Smooth muscle cell (in vitro differentiated cells): ENCODE data around the gene ACTN4. TPM values are rescaled to one million over a fixed set of nuclear protein-coding genes. Genes with fewer than 3 reads are reported as not detected.

ENCODE experiments used
- DNase-seq: peaks from one replicate; lab custom pipeline; 2025; ENCODE audit not compliant: unreplicated experiment; lab: John Stamatoyannopoulos, UW
- H2AFZ ChIP-seq: fragments of 200-600 bp; sonication (generic); 2 replicates; pipeline ENCODE4 v1.6.0; 2016; ENCODE audit warnings: antibody characterized with exemption, low read depth, mild to moderate bottlenecking
- H3F3A ChIP-seq: fragments of 200-600 bp; sonication (generic); 2 replicates; pipeline ENCODE4 v1.6.0; 2017; ENCODE audit warnings: antibody characterized with exemption, low read depth
- H3K27ac ChIP-seq: fragments of 200-600 bp; sonication (generic); 2 replicates; pipeline ENCODE4 v1.5.1; 2016; ENCODE audit warnings: low read depth, mild to moderate bottlenecking
- H3K27me3 ChIP-seq: fragments of 200-600 bp; sonication (generic); 2 replicates; pipeline ENCODE4 v1.6.1; 2016; ENCODE audit warnings: low read depth, mild to moderate bottlenecking
- H3K36me3 ChIP-seq: fragments of 200-600 bp; sonication (generic); 2 replicates; pipeline ENCODE4 v1.5.1; 2016; ENCODE audit warnings: low read depth
- H3K4me1 ChIP-seq: fragments of 200-600 bp; sonication (generic); 2 replicates; pipeline ENCODE4 v1.5.1; 2016; ENCODE audit warnings: low read depth
- H3K4me2 ChIP-seq: fragments of 200-600 bp; sonication (generic); 2 replicates; pipeline ENCODE4 v1.6.0; 2016; ENCODE audit warnings: mild to moderate bottlenecking
- H3K4me3 ChIP-seq: fragments of 200-600 bp; sonication (generic); 2 replicates; pipeline ENCODE4 v1.5.1; 2016; ENCODE audit warnings: mild to moderate bottlenecking
- H3K79me2 ChIP-seq: fragments of 200-600 bp; sonication (generic); 2 replicates; pipeline ENCODE4 v1.6.0; 2016; ENCODE audit warnings: low read depth, mild to moderate bottlenecking
- H3K9ac ChIP-seq: fragments of 200-600 bp; sonication (generic); 2 replicates; pipeline ENCODE4 v1.6.0; 2016; ENCODE audit warnings: low read depth
- H3K9me3 ChIP-seq: fragments of 200-600 bp; sonication (generic); replicated peaks from 2 replicates; pipeline ENCODE4 v1.5.1; 2016; ENCODE audit warnings: low read depth
- H4K20me1 ChIP-seq: fragments of 200-600 bp; sonication (generic); 2 replicates; pipeline ENCODE4 v1.6.0; 2016; ENCODE audit warnings: low read depth
- WGBS: methylation state at CpG from one replicate; pipeline ENCODE4 v1.1.7; 2016; ENCODE audit warnings: low lambda C conversion rate; 5-methylcytosine and 5-hydroxymethylcytosine counted together
- polyA plus RNA-seq: library from polyadenylated mRNA; unstranded; fragments of >200 nt; fragmentation: Nextera tagmentation; extraction: Ambion mirVana; gene quantifications from 2 replicates; pipeline ENCODE4 v1.2.1, GENCODE V29; 2016
- total RNA-seq: library from RNA; depleted of rRNA; stranded (reverse); fragments of >200 nt; gene quantifications from 2 replicates; pipeline ENCODE4 v1.2.3, GENCODE V29; 2014
- TF ChIP-seq, protein P1 (sequence below): fragments of 200-600 bp; sonication (generic); IDR thresholded peaks from 2 replicates; pipeline ENCODE4 v1.5.1; 2017; ENCODE audit warnings: borderline replicate concordance, mild to moderate bottlenecking, antibody characterized with exemption; ENCODE audit not compliant: insufficient read depth, poor library complexity, severe bottlenecking

Gene ACTN4
- total and polyA plus RNA-seq, 2 experiments from 2014 or later: 53.8 to 311 TPM

DNA sequence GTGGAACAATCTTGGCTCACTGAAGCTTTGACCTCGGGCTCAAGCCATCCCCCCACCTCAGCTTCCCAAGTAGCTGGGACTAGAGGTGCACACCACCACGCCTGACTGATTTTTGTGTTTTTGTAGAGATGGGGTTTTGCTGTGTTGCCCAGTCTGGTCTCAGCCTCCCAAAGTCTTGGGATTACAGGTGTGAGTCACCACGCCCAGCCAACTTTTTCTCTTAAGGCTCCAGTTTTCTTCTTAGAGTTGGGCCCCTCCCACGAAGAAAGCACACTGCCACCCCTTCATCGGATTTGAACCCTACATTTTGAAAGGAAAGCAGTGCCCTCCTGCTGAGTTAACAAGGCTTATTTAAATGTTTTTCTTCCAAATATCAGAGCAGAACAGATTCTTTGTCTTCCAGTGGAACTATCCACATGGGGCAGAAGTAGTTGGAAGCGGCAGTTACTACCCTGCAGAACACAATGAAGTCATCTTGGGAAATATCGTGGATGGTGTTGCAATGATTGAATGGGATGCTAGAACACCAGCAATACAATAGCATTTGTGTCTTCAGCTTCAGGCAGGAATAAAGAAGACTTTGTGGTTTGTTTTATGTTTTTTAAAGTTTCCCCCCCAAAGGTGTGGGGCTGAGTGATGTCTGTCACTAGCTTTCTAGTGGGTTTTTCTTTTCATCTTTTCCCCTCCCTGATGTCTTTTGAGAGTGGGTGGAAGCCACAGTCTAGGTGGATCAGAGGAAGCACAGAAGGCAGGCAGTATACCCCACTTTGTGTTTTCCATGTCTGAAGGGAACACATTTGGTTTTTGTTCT is 8.9 kb downstream of the ACTN4 start:
- Histone ChIP-seq H3K4me2 (peak overlapping the region; percentile 92), H3K79me2 (peaks cover 87% of the 10 kb centered on the region), H2AFZ (no peak overlapping the region), H3K9me3 (no peaks in the 10 kb centered on the region), H3K36me3 (no peaks in the 10 kb centered on the region), H3K9ac (peak overlapping the region; percentile 98), H3F3A (peaks cover 46% of the 10 kb centered on the region), H3K4me1 (peaks cover 55% of the 10 kb centered on the region), H3K4me3 (no peak overlapping the region), H4K20me1 (peaks cover 51% of the 10 kb centered on the region), H3K27ac (peak overlapping the region; percentile 100), H3K27me3 (no peaks in the 10 kb centered on the region)
- DNase-seq: no peak
- TF ChIP-seq, protein P1, sequence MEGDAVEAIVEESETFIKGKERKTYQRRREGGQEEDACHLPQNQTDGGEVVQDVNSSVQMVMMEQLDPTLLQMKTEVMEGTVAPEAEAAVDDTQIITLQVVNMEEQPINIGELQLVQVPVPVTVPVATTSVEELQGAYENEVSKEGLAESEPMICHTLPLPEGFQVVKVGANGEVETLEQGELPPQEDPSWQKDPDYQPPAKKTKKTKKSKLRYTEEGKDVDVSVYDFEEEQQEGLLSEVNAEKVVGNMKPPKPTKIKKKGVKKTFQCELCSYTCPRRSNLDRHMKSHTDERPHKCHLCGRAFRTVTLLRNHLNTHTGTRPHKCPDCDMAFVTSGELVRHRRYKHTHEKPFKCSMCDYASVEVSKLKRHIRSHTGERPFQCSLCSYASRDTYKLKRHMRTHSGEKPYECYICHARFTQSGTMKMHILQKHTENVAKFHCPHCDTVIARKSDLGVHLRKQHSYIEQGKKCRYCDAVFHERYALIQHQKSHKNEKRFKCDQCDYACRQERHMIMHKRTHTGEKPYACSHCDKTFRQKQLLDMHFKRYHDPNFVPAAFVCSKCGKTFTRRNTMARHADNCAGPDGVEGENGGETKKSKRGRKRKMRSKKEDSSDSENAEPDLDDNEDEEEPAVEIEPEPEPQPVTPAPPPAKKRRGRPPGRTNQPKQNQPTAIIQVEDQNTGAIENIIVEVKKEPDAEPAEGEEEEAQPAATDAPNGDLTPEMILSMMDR: no peak
- 79% methylated on average over 7 of the region's 7 CpGs for WGBS

DNA sequence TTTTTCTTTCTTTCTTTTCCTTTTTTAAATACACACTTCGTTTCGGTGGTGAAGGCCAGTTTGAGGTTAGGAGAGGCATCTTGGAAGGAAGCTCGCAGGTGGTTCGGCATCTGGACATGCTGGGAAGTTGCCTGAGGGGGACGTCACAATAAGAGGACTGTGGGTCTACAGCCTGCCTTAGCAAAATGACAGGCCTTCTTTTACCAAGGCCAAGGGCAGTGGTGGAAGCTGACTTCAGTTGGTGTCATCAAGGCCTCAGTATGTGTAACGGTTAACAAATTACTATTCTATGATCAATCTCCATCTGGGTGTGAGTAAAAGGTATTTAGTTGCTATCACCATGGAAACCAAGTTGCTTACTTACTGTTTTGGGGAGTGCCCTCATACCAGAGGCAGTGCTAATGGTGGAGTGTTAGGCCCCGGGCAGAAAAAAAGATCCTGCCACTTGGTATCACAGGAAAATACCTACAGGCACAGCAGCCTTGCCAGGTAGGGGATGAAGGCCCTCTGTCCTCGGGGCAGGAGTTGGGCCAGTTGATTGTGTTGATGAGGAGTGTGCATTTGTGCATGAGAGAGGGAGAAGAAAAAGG is 10.3 kb downstream of the ACTN4 start:
- Histone ChIP-seq H3F3A (peaks cover 52% of the 10 kb centered on the region), H3K4me2 (peak overlapping the region; percentile 83), H2AFZ (no peak overlapping the region), H3K9me3 (no peaks in the 10 kb centered on the region), H3K4me1 (peaks cover 47% of the 10 kb centered on the region), H3K4me3 (no peak overlapping the region), H3K36me3 (no peaks in the 10 kb centered on the region), H3K79me2 (peaks cover 87% of the 10 kb centered on the region), H3K27ac (peak overlapping the region; percentile 100), H3K9ac (peak overlapping the region; percentile 98), H4K20me1 (peaks cover 43% of the 10 kb centered on the region), H3K27me3 (no peaks in the 10 kb centered on the region)
- TF ChIP-seq, protein P1: no peak
- DNase-seq: no peak
- WGBS: 44% methylated on average over 8 of the region's 8 CpGs

DNA sequence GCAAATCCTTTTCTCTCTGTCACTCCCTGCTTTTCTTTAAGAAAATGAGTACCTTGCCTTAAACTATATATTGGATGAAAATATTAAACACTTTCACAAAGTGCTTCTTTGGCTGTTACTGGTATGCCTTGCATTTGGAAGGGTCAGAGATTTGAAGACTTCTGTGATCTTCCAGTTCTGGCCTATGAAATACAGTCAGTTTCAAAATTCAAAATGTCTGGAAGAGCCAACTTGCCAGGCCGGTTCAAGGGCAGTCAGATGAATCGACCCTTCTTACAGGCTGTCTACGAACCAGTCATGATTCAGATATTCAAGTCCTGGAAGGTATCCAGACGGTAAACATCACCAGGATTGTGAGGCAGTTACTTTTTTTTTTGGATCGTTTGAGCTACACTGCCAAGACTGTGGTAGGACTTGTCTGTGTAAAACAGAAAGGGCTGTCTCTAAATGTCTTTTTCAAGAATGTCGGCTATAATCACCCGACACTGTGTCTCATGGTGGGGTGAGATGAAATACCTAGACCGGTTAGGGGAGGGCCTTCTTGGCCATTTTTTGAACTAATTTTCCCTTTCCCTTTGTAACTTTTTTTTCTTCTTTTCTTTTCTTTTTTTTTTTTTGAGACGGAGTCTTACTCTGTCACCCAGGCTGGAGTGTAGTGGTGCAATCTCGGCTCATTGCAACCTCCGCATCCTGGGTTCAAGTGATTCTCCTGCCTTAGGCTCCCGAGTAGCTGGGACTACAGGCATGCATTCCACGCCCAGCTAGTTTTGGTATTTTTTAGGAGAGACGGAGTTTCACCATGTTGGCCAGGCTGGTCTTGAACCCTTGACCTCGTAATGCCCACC is 11.2 kb downstream of the ACTN4 start:
- Histone ChIP-seq H3K27me3 (no peaks in the 10 kb centered on the region), H3K27ac (peak overlapping the region; percentile 100), H2AFZ (no peak overlapping the region), H3K9me3 (no peaks in the 10 kb centered on the region), H4K20me1 (peaks cover 43% of the 10 kb centered on the region), H3F3A (peaks cover 46% of the 10 kb centered on the region), H3K4me3 (peak overlapping the region; percentile 22), H3K36me3 (no peaks in the 10 kb centered on the region), H3K4me1 (peaks cover 47% of the 10 kb centered on the region), H3K9ac (peak overlapping the region; percentile 98), H3K4me2 (peak overlapping the region; percentile 83), H3K79me2 (peaks cover 87% of the 10 kb centered on the region)
- WGBS: 21% methylated on average over 15 of the region's 15 CpGs
- no peak for DNase-seq
- TF ChIP-seq, protein P1: no peak
